HG03354 (cell line): ENCODE measurements around the gene SIX1.
A peak's percentile ranks its signal among the peaks of the same experiment; 100 is the strongest.

Source experiments
- ATAC-seq: cut with Tn5 transposase; IDR thresholded peaks from one replicate; pipeline ENCODE4 v1.9.1; 2021; ENCODE audit warnings: mild to moderate bottlenecking; ENCODE audit not compliant: unreplicated experiment, poor library complexity, severe bottlenecking

Gene SIX1

GRCh38 chr14:60643463-60644314, 5.6 kb downstream of the SIX1 start:
- no peak for ATAC-seq

GRCh38 chr14:60643141-60643462, 6.2 kb downstream of the SIX1 start:
- ATAC-seq = no peak

GRCh38 chr14:60642270-60643140, 6.8 kb downstream of the SIX1 start:
- no peak for ATAC-seq

- no peak for ATAC-seq
These were observed 7.5 kb downstream of the SIX1 start for GRCh38 chr14:60641742-60642269.

GRCh38 chr14:60640859-60641741, 8.2 kb downstream of the SIX1 start:
- no peak for ATAC-seq

GRCh38 chr14:60639674-60640073, 9.6 kb downstream of the SIX1 start:
- ATAC-seq = no peak

- no peak for ATAC-seq
These were observed 11.6 kb downstream of the SIX1 start for GRCh38 chr14:60637479-60638315.

GRCh38 chr14:60636879-60637478, 12.3 kb downstream of the SIX1 start:
- ATAC-seq = no peak

- no peak for ATAC-seq
These were observed 15.1 kb downstream of the SIX1 start for GRCh38 chr14:60634153-60634552.

GRCh38 chr14:60632777-60633176, 16.5 kb downstream of the SIX1 start:
- peak; percentile 73 for ATAC-seq

GRCh38 chr14:60632257-60632656, 17.0 kb downstream of the SIX1 start:
- peak; percentile 72 for ATAC-seq

- no peak for ATAC-seq
These were observed 17.4 kb downstream of the SIX1 start for GRCh38 chr14:60631842-60632241.

GRCh38 chr14:60630129-60630528, 19.1 kb downstream of the SIX1 start:
- ATAC-seq = no peak

GRCh38 chr14:60628892-60629291, 20.4 kb downstream of the SIX1 start:
- no peak for ATAC-seq

GRCh38 chr14:60622917-60623257, 26.4 kb downstream of the SIX1 start:
- no peak for ATAC-seq

- ATAC-seq = no peak
These were observed 26.9 kb downstream of the SIX1 start for GRCh38 chr14:60622210-60622916.

GRCh38 chr14:60621386-60621785, 27.9 kb downstream of the SIX1 start:
- no peak for ATAC-seq

- ATAC-seq = no peak
These were observed 31.0 kb downstream of the SIX1 start for GRCh38 chr14:60618241-60618640.
